Gastrocnemius medialis (tissue), 4 donors: ENCODE measurements around the gene GALNTL6.

Experiments used
- CTCF ChIP-seq, 5 experiments: fragments of 450-650 bp in 3 of 5; fragments of 200-600 bp in 2 of 5; sonication (generic) in 2 of 5; IDR thresholded peaks in 4 of 5; conservative IDR thresholded peaks in 1 of 5; 1 replicate in 4 of 5; 2 replicates in 1 of 5; pipeline ENCODE4 v1.5.1; 2016 to 2019; ENCODE audit warnings: antibody characterized with exemption in 5 of 5, mild to moderate bottlenecking in 3 of 5, moderate library complexity in 3 of 5
- POLR2A ChIP-seq, 2 donors: fragments of 450-650 bp; IDR thresholded peaks; one replicate each; pipeline ENCODE4 v1.6.1; 2017; ENCODE audit warnings: antibody characterized with exemption in 2 of 2, mild to moderate bottlenecking in 2 of 2, moderate library complexity in 2 of 2

- no peak for TF ChIP-seq CTCF (IDR thresholded peaks at IDR 0.05 in 4 of 5, conservative IDR thresholded peaks at IDR 0.05 in 1 of 5)
- no peak for TF ChIP-seq POLR2A (IDR thresholded peaks at IDR 0.05)
Observed at GRCh38 chr4:171928336-171928735, 115.1 kb downstream of the GALNTL6 start.
